NCI-H1105 (cell line): ENCODE data around the gene NKAIN2.

ENCODE experiments used
- DNase-seq: peaks from one replicate; lab custom pipeline; 2025; lab: John Stamatoyannopoulos, UW

NKAIN2 gene

GRCh38 chr6:124599656-124600055 is 796.0 kb downstream of the NKAIN2 start:
- DNase-seq, result no peak

GRCh38 chr6:124604719-124605118 is 801.1 kb downstream of the NKAIN2 start:
- DNase-seq, result no peak

- no peak for DNase-seq
Measured at GRCh38 chr6:124607119-124607627, 803.5 kb downstream of the NKAIN2 start.

- DNase-seq, result no peak
Measured at GRCh38 chr6:124613031-124613430, 809.4 kb downstream of the NKAIN2 start.

GRCh38 chr6:124622351-124622750 is 818.7 kb downstream of the NKAIN2 start:
- no peak for DNase-seq

- no peak for DNase-seq
Measured at GRCh38 chr6:124633655-124634054, 830.0 kb downstream of the NKAIN2 start.

- DNase-seq, result no peak
Measured at GRCh38 chr6:124640432-124640831, 836.8 kb downstream of the NKAIN2 start.

GRCh38 chr6:124655866-124656265 is 852.2 kb downstream of the NKAIN2 start:
- DNase-seq, result no peak

GRCh38 chr6:124658053-124658452 is 854.4 kb downstream of the NKAIN2 start:
- no peak for DNase-seq

- DNase-seq, result no peak
Measured at GRCh38 chr6:124659427-124659826, 855.8 kb downstream of the NKAIN2 start.

GRCh38 chr6:124660185-124660584 is 856.5 kb downstream of the NKAIN2 start:
- DNase-seq, result no peak

GRCh38 chr6:124661097-124661661 is 857.5 kb downstream of the NKAIN2 start:
- peak; percentile 13 for DNase-seq

- DNase-seq, result no peak
Measured at GRCh38 chr6:124668028-124668427, 864.4 kb downstream of the NKAIN2 start.

GRCh38 chr6:124669713-124670480 is 866.2 kb downstream of the NKAIN2 start:
- DNase-seq, result no peak

GRCh38 chr6:124670801-124671200 is 867.1 kb downstream of the NKAIN2 start:
- DNase-seq, result peak; percentile 88

- DNase-seq, result no peak
Measured at GRCh38 chr6:124671324-124671723, 867.7 kb downstream of the NKAIN2 start.

GRCh38 chr6:124674042-124674441 is 870.4 kb downstream of the NKAIN2 start:
- no peak for DNase-seq

GRCh38 chr6:124676033-124676432 is 872.4 kb downstream of the NKAIN2 start:
- no peak for DNase-seq

- DNase-seq, result no peak
Measured at GRCh38 chr6:124677874-124678273, 874.2 kb downstream of the NKAIN2 start.

- no peak for DNase-seq
Measured at GRCh38 chr6:124679387-124679786, 875.7 kb downstream of the NKAIN2 start.

GRCh38 chr6:124682751-124683150 is 879.1 kb downstream of the NKAIN2 start:
- DNase-seq, result no peak

- DNase-seq, result no peak
Measured at GRCh38 chr6:124683507-124683906, 879.8 kb downstream of the NKAIN2 start.

GRCh38 chr6:124684621-124685020 is 881.0 kb downstream of the NKAIN2 start:
- DNase-seq, result no peak

GRCh38 chr6:124688369-124688768 is 884.7 kb downstream of the NKAIN2 start:
- DNase-seq, result no peak
